HepG2 (cell line): ENCODE results near the gene METAP1D. TPM values are rescaled to one million over a fixed set of nuclear protein-coding genes. Genes with fewer than 3 reads are reported as not detected.
A peak's percentile ranks its signal among the peaks of the same experiment; 100 is the strongest.

Experiments used
- ARHGAP35 ChIP-seq: sonication (generic); formaldehyde crosslinking; IDR thresholded peaks from 2 replicates; pipeline ENCODE4 v1.9.0; 2022; ENCODE audit warnings: mild to moderate bottlenecking, inconsistent platforms, moderate library complexity, missing genetic modification reagents, borderline replicate concordance
- BATF2 ChIP-seq: sonication (generic); formaldehyde crosslinking; IDR thresholded peaks from 2 replicates; pipeline ENCODE4 v1.8.0; 2022; ENCODE audit warnings: mild to moderate bottlenecking, missing genetic modification reagents, moderate library complexity
- DRAP1 ChIP-seq: IDR thresholded peaks from 2 replicates; pipeline ENCODE4 v1.6.1; 2016; ENCODE audit warnings: missing genetic modification reagents, missing compliant biosample characterization
- GABPA ChIP-seq, 2 experiments: IDR thresholded peaks; 2 replicates each; pipeline ENCODE4 v1.6.1; 2011 to 2016; ENCODE audit warnings: low read depth in 2 of 2, low read length in 1 of 2, missing biosample characterization in 1 of 2, missing genetic modification characterization in 1 of 2
- HES4 ChIP-seq: sonication (generic); formaldehyde crosslinking; IDR thresholded peaks from 2 replicates; pipeline ENCODE4 v1.9.0; 2021; ENCODE audit warnings: mild to moderate bottlenecking, missing genetic modification reagents, borderline replicate concordance
- HNF4G ChIP-seq, 2 experiments: sonication (generic) in 1 of 2; formaldehyde crosslinking in 1 of 2; IDR thresholded peaks; 2 replicates each; pipeline versions ENCODE4 v1.4.0 to v1.6.1; 2011 to 2020; ENCODE audit warnings: borderline replicate concordance in 2 of 2, low read depth in 2 of 2, mild to moderate bottlenecking in 2 of 2, low read length in 1 of 2, missing genetic modification reagents in 1 of 2, moderate library complexity in 1 of 2
- IKZF1 ChIP-seq: fragments of 450-650 bp; IDR thresholded peaks from 2 replicates; pipeline ENCODE4 v1.7.1; 2016
- KDM1A ChIP-seq: IDR thresholded peaks from 2 replicates; pipeline ENCODE4 v1.6.1; 2016; ENCODE audit warnings: missing compliant biosample characterization
- KDM5A ChIP-seq: fragments of 200-600 bp; sonication (generic); IDR thresholded peaks from 2 replicates; pipeline ENCODE4 v1.7.0; 2018; ENCODE audit warnings: antibody characterized with exemption, mild to moderate bottlenecking, low read length, borderline replicate concordance
- KLF13 ChIP-seq: sonication (generic); formaldehyde crosslinking; IDR thresholded peaks from 2 replicates; pipeline ENCODE4 v1.4.0; 2020; ENCODE audit warnings: mild to moderate bottlenecking, missing genetic modification reagents
- KLF16 ChIP-seq, 2 experiments: sonication (generic) in 1 of 2; formaldehyde crosslinking in 1 of 2; IDR thresholded peaks; 2 replicates each; pipeline versions ENCODE4 v1.6.1 to v1.8.0; 2016 to 2023; ENCODE audit warnings: missing genetic modification reagents in 2 of 2, missing compliant biosample characterization in 1 of 2
- MLLT10 ChIP-seq: sonication (generic); formaldehyde crosslinking; IDR thresholded peaks from 2 replicates; pipeline ENCODE4 v1.4.0; 2020; ENCODE audit warnings: missing genetic modification reagents
- MTF1 ChIP-seq: sonication (generic); formaldehyde crosslinking; IDR thresholded peaks from 2 replicates; pipeline ENCODE4 v1.5.0; 2020; ENCODE audit warnings: missing genetic modification reagents
- PCBP1 ChIP-seq: fragments of 200-400 bp; formaldehyde crosslinking; IDR thresholded peaks from 2 replicates; pipeline ENCODE4 v1.6.1; 2017; ENCODE audit warnings: mild to moderate bottlenecking, low read depth, low read length, borderline replicate concordance
- POLR2A ChIP-seq, 2 experiments: IDR thresholded peaks; 2 replicates each; pipeline ENCODE4 v1.6.1; 2011; ENCODE audit warnings: low read depth in 2 of 2, low read length in 2 of 2, mild to moderate bottlenecking in 1 of 2, moderate library complexity in 1 of 2; ENCODE audit not compliant: insufficient read depth in 1 of 2
- RARA ChIP-seq: IDR thresholded peaks from 2 replicates; pipeline ENCODE4 v1.6.1; 2016; ENCODE audit warnings: missing genetic modification reagents, missing compliant biosample characterization
- SP1 ChIP-seq, 2 experiments: fragments of 450-650 bp in 1 of 2; sonication (generic) in 1 of 2; formaldehyde crosslinking in 1 of 2; IDR thresholded peaks; 2 replicates each; pipeline versions ENCODE4 v1.4.0 to v1.6.1; 2016 to 2020; ENCODE audit warnings: missing genetic modification reagents in 1 of 2
- TEAD2 ChIP-seq: sonication (generic); formaldehyde crosslinking; IDR thresholded peaks from 2 replicates; pipeline ENCODE4 v1.9.0; 2021; ENCODE audit warnings: missing genetic modification reagents
- TEAD3 ChIP-seq: optimal IDR thresholded peaks from 2 replicates; pipeline ENCODE3; 2016; ENCODE audit warnings: borderline replicate concordance
- ZBTB46 ChIP-seq: sonication (generic); formaldehyde crosslinking; IDR thresholded peaks from 2 replicates; pipeline ENCODE4 v1.4.0; 2020; ENCODE audit warnings: mild to moderate bottlenecking, missing genetic modification reagents, borderline replicate concordance
- ZHX1 ChIP-seq: sonication (generic); formaldehyde crosslinking; IDR thresholded peaks from 2 replicates; pipeline ENCODE4 v1.8.1; 2022; ENCODE audit warnings: low read depth, mild to moderate bottlenecking, missing genetic modification reagents
- ZNF263 ChIP-seq: sonication (generic); formaldehyde crosslinking; IDR thresholded peaks from 2 replicates; pipeline ENCODE4 v1.4.0; 2020; ENCODE audit warnings: missing genetic modification reagents
- ZNF30 ChIP-seq: sonication (generic); formaldehyde crosslinking; IDR thresholded peaks from 2 replicates; pipeline ENCODE4 v1.5.0; 2020; ENCODE audit warnings: mild to moderate bottlenecking, missing genetic modification reagents
- ZNF546 ChIP-seq: sonication (generic); formaldehyde crosslinking; conservative IDR thresholded peaks from 2 replicates; pipeline ENCODE4 v1.8.1; 2023; ENCODE audit warnings: mild to moderate bottlenecking, missing genetic modification reagents
- ZNF766 ChIP-seq: sonication (generic); formaldehyde crosslinking; IDR thresholded peaks from 2 replicates; pipeline ENCODE4 v1.5.0; 2020; ENCODE audit warnings: missing genetic modification reagents, borderline replicate concordance
- polyA plus RNA-seq, 8 experiments: library from polyadenylated mRNA; depleted of rRNA in 3 of 8; stranded (reverse) in 7 of 8; unstranded in 1 of 8; fragments of >200 nt; fragmentation: Illumina TruSeq in 4 of 8; extraction: Trizol in 4 of 8; gene quantifications; 2 replicates each; pipeline versions ENCODE4 v1.2.1 to v1.2.3, GENCODE V29; 2011 to 2016; ENCODE audit warnings: low read depth in 4 of 8, missing spikeins in 1 of 8, mixed read lengths in 1 of 8; ENCODE audit not compliant: insufficient read depth in 1 of 8
- total RNA-seq, 5 experiments: library from RNA; depleted of rRNA; stranded (reverse); fragments of >200 nt; fragmentation: Illumina TruSeq; extraction: Trizol; gene quantifications; 2 replicates each; pipeline ENCODE4 v1.2.3, GENCODE V29; 2016; ENCODE audit warnings: low read depth in 1 of 5

Gene METAP1D
- total and polyA plus RNA-seq, 2 of the 13 experiments (the other 11 are each of a cell fraction or from before 2014, with no cell fraction given) = 14.7 to 21.6 TPM

GRCh38 chr2:172084645-172085459 lies 85.1 kb downstream of the METAP1D start (continued):
- TF ChIP-seq MLLT10 (CRISPR knock-in tag) = no peak
- TF ChIP-seq ZNF766 (CRISPR knock-in tag) = no peak
- no peak for TF ChIP-seq ZNF30 (CRISPR knock-in tag)
- no peak for TF ChIP-seq KLF13 (CRISPR knock-in tag)
- TF ChIP-seq TEAD2 (CRISPR knock-in tag) = no peak
- peak in 1 of 2 experiments; percentile 59; a peak in 1 of 4 replicates for TF ChIP-seq POLR2A (IDR thresholded peaks at IDR 0.05; ENCODE audit: insufficient read depth in 1 of 2, low read depth in 2 of 2, low read length in 2 of 2)
- peak; percentile 16; the same call in 1 of the 2 replicates for TF ChIP-seq ZNF263 (CRISPR knock-in tag)
- TF ChIP-seq HES4 (CRISPR knock-in tag) = peak; percentile 79
- peak; percentile 81 for TF ChIP-seq DRAP1 (CRISPR knock-in tag)
- TF ChIP-seq ZBTB46 (CRISPR knock-in tag) = no peak; the same call in 1 of the 2 replicates
- no peak for TF ChIP-seq ARHGAP35 (CRISPR knock-in tag)
- TF ChIP-seq ZNF546 (CRISPR knock-in tag) = no peak
- no peak for TF ChIP-seq GABPA (IDR thresholded peaks at IDR 0.05; ENCODE audit: low read depth, low read length)
- TF ChIP-seq GABPA (CRISPR knock-in tag; IDR thresholded peaks at IDR 0.05; ENCODE audit: low read depth) = no peak; the same call in 1 of the 2 replicates
- no peak; a peak in 1 of 4 replicates for TF ChIP-seq KLF16 (CRISPR knock-in tag; IDR thresholded peaks at IDR 0.05)
- peak; percentile 44 for TF ChIP-seq TEAD3 (CRISPR knock-in tag)
- 0 out of 2 replicates have a peak, but pooled peaks have one; percentile 13 for TF ChIP-seq MTF1 (CRISPR knock-in tag)
- TF ChIP-seq HNF4G (IDR thresholded peaks at IDR 0.05; ENCODE audit: borderline replicate concordance, low read depth, low read length) = no peak
- TF ChIP-seq HNF4G (CRISPR knock-in tag; IDR thresholded peaks at IDR 0.05; ENCODE audit: borderline replicate concordance, low read depth) = no peak
- 0 out of 2 replicates have a peak, but pooled peaks have one; percentile 74 for TF ChIP-seq PCBP1
- TF ChIP-seq IKZF1 = no peak
- TF ChIP-seq KDM5A = no peak
- TF ChIP-seq BATF2 = no peak
- TF ChIP-seq RARA (CRISPR knock-in tag) = no peak
- TF ChIP-seq KDM1A (CRISPR knock-in tag) = no peak
- TF ChIP-seq ZHX1 (CRISPR knock-in tag) = no peak
- TF ChIP-seq SP1 (IDR thresholded peaks at IDR 0.05) = no peak
- no peak for TF ChIP-seq SP1 (CRISPR knock-in tag; IDR thresholded peaks at IDR 0.05)
